Suppressor macrophage treated with lipopolysaccharide for 4 hours (primary cell): ENCODE data around the gene ELMOD1.

ENCODE experiments used
- DNase-seq: peaks from one replicate; pipeline ENCODE4 v3.0.0-alpha.2; 2020

ELMOD1 gene

DNA sequence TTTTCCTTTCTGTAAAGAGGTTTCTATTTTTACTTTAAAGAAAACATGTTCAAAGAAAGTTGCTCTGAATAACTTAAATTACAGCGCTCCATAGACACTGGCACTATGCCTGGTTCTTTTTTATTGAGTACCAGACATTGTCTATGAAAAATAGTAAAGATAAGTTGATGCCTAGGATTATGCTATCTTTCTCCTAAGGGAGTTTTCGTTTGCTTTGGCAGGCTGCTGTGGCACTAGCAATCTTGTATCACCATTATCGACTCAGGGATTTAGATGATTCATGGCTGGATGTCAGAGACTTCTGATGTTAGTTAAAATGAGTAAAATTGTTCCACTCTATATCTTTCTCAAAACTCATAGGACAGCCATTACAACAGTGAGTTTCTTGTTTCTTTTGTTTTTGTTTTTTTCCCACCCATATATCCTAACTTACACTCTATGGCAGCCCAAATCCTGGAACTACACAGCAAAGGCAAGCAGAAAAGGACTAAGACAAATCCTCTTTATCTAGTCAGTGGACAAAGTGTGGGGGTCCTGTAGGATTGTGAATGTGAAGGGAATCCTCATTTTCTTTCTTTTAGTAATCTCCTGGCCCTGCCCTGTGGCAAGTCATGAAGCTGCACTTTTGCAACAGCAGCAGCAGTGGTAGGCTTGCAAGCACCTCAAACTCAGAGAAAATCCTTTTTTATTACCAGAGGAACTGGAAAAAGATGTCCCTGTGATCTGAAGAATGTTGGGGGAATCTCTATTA is 100.2 kb downstream of the ELMOD1 start:
- DNase-seq = no peak

DNA sequence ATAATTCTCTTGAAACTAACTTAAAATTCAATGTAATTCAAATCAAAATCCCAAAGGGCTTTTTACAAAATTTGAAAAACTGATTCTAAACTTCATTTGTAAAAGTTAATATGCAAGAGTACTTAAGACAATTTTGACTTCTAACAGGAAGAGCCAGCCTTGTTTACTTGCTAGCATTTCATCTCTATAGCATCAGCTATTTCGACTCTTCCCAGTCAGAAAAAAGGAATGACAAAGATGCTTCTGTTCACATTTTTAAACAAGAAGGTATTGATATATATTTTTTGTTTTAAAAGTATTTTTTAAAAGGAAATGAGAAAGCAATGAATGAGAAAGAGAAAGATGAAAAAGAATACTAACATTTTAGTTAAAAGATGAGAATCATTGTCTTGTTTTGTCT is 104.5 kb downstream of the ELMOD1 start:
- no peak for DNase-seq

DNA sequence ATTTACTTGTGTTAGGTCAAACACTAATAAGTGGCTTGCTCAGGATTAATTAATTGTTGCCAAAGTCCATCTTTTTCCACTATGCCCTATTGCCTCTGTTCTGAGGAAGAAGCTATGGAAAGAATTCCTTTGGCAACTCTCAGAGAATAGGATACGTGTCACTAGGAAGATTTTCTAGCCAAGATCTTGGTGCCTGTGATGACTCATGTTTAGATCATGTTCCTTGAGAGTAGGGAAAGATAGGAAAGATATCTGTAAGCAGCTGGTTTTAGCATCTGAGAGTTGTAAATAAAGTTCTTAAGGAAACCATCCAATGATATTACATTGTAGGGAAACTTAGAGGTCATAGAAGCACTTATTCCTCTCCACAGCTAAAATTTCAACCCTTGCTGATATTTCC is 105.2 kb downstream of the ELMOD1 start:
- no peak for DNase-seq

DNA sequence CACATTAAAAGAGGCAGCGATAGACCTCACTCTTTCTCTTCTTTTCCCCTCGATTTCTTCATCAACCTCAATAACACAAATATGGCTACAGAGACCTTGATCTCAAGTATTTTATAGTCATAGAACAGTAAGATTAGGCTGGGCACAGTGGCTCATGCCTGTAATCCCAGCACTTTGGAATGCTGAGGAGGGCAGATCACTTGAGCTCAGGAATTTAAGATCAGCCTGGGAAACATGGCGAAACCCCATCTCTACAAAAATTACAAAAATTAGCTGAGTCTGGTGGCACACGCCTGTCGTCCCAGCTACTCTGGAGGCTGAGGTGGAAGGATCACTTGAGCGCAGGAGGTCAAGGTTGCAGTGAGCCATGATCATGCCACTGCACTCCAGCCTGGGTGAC is 106.3 kb downstream of the ELMOD1 start:
- no peak for DNase-seq

DNA sequence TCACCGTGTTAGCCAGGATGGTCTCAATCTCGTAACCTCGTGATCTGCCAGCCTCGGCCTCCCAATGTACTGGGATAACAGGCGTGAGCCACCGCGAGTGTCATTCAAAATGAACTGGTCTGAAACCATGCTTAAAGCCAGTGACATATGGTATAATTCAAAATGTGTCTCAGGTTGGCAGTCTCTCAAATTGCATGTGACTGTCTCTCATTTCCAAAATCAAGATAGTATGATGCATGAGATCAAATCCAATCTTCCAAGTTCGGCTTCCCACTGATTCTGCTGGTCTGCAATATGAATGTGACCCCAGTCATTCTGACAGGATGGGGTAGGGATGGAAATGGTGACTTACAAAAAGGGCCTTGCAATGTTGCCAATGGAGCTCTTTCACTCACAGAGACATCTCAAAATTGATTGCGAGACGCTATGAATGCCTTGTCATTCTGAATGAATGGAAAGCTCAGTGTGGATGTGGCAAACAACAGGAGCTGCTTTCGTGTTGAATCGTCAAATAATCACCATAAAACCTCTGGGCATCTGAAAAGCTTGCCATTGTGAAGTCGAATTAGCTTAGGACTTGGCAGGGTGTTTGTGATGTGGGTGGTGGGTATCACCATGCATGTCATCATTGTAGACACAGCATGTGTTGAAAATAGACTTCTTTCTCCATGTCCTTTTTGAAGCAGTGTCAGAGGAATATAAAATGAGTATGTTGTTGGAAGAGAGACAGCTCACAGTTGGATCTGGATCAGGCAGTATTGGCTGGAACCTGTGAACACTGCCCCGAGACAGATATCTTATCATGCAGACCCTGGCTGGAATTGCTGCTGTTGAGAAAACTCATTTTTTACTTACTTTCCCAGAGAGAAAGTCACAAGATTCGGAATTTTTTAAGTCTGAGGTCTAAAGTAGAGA is 108.7 kb downstream of the ELMOD1 start:
- no peak for DNase-seq

DNA sequence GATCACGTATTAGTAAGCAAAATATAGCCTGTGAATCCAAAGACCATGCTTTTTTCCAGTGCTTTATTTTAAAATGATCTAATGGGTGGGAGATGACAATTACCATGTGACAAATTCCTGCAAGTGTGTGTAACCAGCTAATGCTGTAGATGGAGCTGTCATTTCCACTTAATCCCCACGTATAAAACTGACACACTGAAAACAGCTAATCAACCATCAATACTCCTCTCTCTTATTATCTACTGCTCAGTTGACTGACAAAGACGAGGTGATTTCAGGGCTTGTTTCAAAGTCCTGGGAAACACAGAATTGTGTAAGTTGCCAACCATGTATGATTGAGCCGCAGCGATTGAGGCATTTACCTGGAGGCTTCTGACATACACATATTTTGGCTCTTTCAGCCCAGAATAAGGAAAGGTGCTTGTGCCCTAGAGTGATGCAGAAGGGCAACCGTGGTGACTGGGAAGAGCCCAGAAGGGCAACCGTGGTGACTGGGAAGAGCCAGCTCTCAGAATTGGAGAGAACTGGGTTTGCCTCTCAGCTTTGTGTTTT is 111.2 kb downstream of the ELMOD1 start:
- no peak for DNase-seq

DNA sequence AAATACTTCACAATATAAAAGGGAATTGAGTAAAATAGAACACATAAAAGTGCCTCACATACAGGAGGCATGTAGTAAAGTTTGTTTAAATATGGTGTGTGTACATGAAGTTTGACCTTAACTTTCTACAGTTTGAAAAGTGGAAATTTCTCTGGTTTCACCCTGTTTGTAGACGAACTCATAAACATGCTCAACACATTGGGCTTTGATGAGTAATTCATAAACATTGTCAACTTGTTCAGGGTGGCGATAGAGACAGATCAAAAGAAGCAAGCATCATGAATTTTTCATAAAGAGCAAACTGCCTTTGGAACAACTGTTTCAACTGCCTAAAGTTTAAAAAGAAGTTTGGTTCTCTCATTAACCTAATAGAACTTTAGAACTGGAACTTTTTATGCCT is 111.8 kb downstream of the ELMOD1 start:
- DNase-seq = no peak

DNA sequence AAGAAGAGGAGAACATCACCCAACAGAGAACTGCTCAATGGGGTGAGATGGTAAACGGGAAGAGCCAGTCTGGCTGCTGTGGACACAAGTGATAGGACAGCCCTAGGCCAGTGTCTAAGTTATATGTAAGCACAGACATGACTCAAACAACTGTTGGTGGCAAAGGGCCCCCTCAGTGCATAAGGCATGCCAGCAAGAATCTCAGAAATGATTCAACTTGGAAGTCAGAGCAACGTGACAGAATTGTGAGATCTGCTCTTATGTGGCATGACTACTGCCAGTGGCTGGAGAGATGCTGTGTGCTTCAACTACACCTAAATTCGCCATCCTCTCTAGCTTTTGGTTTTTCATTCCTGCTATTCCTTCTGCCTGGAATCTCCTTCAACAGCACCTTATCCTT is 113.5 kb downstream of the ELMOD1 start:
- no peak for DNase-seq

DNA sequence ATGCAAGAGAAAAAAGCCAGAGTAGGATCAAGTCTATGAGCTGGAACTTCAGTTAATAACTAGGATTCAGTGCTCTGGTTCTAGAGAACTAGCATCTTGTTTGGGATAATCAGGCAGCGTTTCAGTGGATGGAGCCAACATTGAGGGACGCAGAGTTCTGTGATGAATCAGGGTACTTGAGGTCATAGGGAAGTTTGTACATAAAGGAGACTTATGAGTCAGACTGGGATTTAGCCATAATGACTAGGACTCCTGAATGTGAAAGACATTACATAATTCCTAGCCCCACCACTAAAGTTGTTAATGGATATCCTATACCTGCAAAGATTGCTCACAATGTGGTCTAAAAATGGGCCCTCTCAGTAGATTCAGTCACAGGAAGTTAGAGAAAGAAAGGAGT is 114.1 kb downstream of the ELMOD1 start:
- DNase-seq = peak; percentile 28

DNA sequence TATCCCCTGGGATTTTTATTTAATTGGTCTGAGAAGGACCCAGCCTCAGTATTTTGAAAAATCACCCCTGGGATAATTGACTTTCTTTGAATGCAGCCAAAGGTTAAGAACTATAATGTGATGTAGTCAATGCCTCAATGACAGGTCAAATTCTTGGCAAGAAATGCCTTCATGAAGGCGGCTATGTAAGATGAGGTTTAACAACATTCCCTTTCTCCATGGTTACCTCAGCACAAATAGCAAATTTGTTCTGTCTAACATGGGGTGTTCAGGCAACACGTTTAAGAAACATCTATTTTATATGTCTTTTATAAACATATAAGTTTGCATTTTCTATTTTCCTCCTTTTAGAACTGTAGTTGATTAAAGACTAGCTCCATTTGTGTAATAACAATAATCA is 115.6 kb downstream of the ELMOD1 start:
- no peak for DNase-seq

DNA sequence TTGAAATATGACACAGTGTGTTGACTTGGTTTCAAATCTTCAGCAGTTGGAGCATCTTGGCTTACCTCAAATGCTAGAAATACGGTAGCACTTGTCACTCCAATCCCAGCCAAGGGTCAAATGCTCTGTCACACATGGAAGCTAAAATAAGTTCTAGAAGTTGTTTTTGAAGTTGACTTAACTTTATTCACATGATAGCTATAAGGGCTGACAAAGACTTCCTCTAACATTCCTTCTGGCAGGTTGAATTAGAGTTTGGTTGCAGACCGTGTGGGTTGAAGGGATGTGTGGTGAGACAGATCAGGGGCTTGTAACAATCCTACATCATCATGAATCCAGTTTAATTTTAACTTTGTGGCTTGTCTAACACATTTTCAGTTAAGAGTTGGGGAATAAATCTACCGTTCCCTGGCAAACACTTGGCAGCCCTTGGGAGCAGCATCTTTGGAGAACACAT is 116.3 kb downstream of the ELMOD1 start:
- no peak for DNase-seq

DNA sequence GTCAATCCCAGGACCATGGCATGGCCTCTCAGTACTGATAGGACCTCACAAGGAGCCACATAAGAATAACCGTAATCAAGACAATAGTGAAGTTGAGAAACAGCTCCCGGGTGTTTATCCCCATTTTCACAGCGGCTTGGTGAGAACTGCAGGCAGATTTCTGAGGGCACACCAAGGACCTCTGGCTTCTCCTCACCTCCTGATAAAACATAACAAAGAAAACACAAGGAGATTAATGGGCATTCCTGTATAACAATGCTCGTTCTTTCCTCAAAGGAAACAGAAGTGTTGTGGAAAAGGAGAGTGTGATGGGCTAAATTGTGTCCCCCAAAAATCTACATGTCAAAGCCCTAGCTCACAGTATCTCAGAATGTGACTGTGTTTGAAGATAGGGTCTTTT is 116.9 kb downstream of the ELMOD1 start:
- no peak for DNase-seq

DNA sequence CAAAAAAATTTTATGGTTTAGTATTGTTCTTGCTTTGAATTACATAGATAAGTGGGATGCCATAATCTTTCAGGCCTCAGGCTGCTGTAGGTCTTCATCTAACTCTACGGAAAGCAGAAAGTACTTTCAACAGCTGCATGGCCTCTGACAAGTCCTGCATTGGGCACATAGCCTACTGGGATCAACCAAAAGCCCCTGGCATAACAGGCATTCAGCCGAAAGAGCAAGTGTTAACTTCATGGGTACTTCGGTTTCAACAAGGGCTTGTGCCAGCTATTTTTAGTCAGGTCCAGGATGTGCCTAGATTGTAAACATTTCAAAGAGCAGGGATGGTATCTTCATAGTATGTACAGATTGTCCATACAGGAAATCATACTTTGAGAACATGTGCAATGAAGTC is 117.8 kb downstream of the ELMOD1 start:
- DNase-seq = no peak

DNA sequence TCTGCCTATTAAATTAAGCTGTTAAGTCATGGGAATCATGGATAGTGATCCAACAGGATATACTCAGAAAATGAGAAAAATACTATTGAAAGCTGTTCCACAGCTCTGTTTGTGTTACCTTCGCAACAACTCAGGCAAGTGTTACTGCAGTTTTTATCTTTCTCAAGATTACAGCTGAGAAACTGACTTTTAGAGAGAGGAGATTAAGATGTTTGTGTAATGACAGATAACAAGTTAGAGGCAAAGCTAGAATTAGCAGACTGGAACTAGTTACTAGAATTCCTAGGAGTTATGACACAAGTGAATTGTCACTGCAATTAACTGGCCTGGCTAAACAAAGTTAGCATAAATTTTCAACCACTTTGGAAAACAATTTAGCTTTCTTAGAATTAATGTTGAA is 119.4 kb downstream of the ELMOD1 start:
- no peak for DNase-seq

DNA sequence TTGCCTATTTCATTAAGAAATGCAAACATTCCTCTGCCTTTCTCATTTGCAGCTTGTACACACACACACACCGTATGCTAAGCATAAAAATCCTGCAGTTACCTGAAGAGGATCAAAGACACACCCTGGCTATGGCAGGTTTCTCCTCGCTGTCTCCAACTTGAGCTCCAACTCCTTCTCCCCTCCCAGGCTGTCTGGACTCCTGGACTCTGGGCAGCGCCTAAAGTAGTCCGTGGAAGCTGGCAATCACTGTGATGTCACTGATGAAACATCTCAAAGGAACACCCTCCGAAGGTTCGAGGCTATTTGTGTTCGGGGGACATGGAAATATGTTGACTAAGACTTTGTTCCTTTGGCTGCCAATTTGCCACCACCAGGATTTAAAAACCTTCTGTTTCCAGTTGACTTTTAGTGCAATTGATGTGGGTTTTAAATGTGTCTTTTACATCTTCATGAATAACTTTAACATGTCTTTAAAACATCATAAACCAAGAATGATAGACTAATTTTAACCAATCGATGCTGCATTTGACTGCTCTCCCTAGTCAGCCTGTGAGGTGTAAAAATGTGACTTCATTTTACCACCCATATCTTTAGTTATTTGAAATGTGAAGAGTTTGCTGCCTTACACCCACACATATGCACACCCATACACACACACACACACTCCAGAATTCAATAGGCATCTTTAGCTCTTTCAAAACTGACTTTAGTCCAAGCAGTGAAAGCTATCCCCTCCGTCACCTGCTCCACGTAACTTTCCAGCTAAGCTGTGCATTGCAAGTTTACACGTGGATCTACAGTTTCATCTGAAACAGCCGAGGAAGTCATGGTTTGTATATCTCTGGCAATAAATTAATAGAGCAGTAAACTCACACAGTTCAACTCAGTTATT is 121.2 kb downstream of the ELMOD1 start, which contains the start of gene SLN:
TSS of gene SLN (minus strand) at position 196 of the 895 bp plus-strand sequence.
- no peak for DNase-seq

DNA sequence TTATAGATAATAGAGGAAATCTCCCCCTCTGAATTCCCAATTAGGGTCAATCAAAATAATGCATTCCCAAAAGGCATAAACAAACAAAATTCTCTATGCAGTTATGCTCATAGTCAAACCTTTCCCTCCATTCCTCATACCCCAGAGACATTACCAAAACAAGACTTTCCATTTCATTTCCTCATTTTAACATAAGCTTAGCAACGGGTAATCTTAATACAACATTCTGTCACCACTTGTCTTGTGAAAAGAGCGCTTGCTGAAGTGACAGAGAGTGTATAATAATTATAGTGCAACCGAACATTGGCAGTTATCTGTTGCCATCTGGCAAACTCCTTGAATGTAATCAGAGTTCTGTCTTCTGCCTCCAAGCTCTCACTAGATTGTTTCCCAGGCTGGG is 122.1 kb downstream of the ELMOD1 start:
- DNase-seq = no peak
